SHP77 (cell line): ENCODE measurements around the gene ZMYND11.
A peak's percentile ranks its signal among the peaks of the same experiment; 100 is the strongest.
"Not testable (repeated sequence)": the region's sequence is repeated elsewhere in the genome, so short reads cannot be mapped to it uniquely, and the experiment has no call there.

Source experiments
- DNase-seq, 2 experiments: peaks; one replicate each; lab custom pipeline; 2025; lab: John Stamatoyannopoulos, UW

Gene ZMYND11

GRCh38 chr10:244227-244626 is 109.0 kb downstream of the ZMYND11 start:
- DNase-seq = no peak

- no peak for DNase-seq
Observed at GRCh38 chr10:246431-246830, 111.2 kb downstream of the ZMYND11 start.

- no peak for DNase-seq
Observed at GRCh38 chr10:247480-247879, 112.2 kb downstream of the ZMYND11 start.

GRCh38 chr10:248307-248706 is 113.1 kb downstream of the ZMYND11 start:
- DNase-seq = no peak

GRCh38 chr10:251982-252582 is 116.8 kb downstream of the ZMYND11 start:
- no peak for DNase-seq

GRCh38 chr10:260819-261429 is 125.7 kb downstream of the ZMYND11 start:
- no peak for DNase-seq

GRCh38 chr10:264160-265073 is 129.2 kb downstream of the ZMYND11 start:
- not testable (repeated sequence) for DNase-seq

- not testable (repeated sequence) for DNase-seq
Observed at GRCh38 chr10:265074-265440, 129.8 kb downstream of the ZMYND11 start.

GRCh38 chr10:265816-266588 is 130.7 kb downstream of the ZMYND11 start:
- DNase-seq = not testable (repeated sequence)

- peak; percentile 5 to 8 for DNase-seq
Observed at GRCh38 chr10:266974-267425, 131.7 kb downstream of the ZMYND11 start.

- no peak for DNase-seq
Observed at GRCh38 chr10:267705-268104, 132.4 kb downstream of the ZMYND11 start.

- no peak for DNase-seq
Observed at GRCh38 chr10:269440-270074, 134.3 kb downstream of the ZMYND11 start.

- DNase-seq = no peak
Observed at GRCh38 chr10:271201-271600, 135.9 kb downstream of the ZMYND11 start.

GRCh38 chr10:271722-272121 is 136.5 kb downstream of the ZMYND11 start:
- no peak for DNase-seq

GRCh38 chr10:273088-273487 is 137.8 kb downstream of the ZMYND11 start:
- no peak for DNase-seq

- DNase-seq = no peak
Observed at GRCh38 chr10:274866-275265, 139.6 kb downstream of the ZMYND11 start.

GRCh38 chr10:275680-276079 is 140.4 kb downstream of the ZMYND11 start:
- no peak for DNase-seq

GRCh38 chr10:277963-278362 is 142.7 kb downstream of the ZMYND11 start:
- DNase-seq = no peak

- DNase-seq = no peak
Observed at GRCh38 chr10:278707-279106, 143.5 kb downstream of the ZMYND11 start.

GRCh38 chr10:279232-279631 is 144.0 kb downstream of the ZMYND11 start:
- no peak for DNase-seq

- DNase-seq = no peak
Observed at GRCh38 chr10:279655-280054, 144.4 kb downstream of the ZMYND11 start.
